Measurements from ENCODE around the gene RPS19.

DNA sequence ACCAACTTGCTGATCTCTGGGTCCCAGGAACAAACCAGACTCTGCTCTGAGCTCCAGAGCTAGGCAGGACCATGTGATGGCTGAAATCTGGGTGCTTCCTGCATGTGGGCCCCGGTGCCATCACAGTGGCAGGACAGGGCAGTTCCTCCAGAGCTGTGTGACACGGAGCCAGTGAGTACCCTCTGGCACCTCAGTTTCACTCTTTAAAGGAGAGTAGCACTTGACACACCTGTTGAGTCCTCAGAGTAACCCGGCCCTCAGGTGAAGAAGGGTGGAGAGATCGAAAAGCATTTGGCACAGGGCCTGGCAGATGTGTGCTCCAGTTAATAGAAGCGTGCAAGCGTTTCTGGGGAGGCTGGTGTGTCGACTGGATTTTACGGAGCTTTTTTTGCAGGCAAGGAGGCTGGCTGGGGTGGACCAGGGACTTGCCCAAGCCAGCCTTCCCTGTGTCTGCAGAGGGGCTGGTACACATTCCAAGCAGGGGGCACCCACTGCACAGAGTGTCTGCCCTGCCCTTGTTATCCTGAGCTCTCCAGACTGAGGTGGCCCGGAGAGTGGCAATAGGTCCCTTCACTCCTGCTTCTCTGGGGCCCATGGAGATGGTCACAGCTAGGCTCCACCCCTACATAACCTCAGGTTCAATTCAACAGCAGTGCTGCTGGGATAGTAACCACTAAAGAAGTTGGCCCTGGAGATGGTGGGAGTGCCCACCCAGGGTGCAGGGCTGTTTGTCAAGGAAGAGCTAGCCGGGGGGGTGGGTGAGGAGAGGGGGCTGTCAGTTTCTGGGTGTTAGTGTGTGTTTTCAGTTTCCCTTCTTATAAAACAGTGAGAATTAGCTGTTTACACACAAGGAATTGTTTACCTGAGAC is 8.3 kb downstream of the RPS19 start:
- no peak for TF ChIP-seq CTCF (IDR thresholded peaks at IDR 0.05 in 8 of 11, conservative IDR thresholded peaks at IDR 0.05 in 3 of 11)
- no peak for TF ChIP-seq POLR2A (IDR thresholded peaks at IDR 0.05)

Data from spleen (tissue), 7 donors.